EH (cell line): ENCODE measurements around the gene F2RL3.
"Not testable (repeated sequence)": the region's sequence is repeated elsewhere in the genome, so short reads cannot be mapped to it uniquely, and the experiment has no call there.

Source experiments
- DNase-seq: peaks from one replicate; pipeline ENCODE4 v3.0.0-alpha.2; 2015; ENCODE audit warnings: low read depth

Gene F2RL3

DNA sequence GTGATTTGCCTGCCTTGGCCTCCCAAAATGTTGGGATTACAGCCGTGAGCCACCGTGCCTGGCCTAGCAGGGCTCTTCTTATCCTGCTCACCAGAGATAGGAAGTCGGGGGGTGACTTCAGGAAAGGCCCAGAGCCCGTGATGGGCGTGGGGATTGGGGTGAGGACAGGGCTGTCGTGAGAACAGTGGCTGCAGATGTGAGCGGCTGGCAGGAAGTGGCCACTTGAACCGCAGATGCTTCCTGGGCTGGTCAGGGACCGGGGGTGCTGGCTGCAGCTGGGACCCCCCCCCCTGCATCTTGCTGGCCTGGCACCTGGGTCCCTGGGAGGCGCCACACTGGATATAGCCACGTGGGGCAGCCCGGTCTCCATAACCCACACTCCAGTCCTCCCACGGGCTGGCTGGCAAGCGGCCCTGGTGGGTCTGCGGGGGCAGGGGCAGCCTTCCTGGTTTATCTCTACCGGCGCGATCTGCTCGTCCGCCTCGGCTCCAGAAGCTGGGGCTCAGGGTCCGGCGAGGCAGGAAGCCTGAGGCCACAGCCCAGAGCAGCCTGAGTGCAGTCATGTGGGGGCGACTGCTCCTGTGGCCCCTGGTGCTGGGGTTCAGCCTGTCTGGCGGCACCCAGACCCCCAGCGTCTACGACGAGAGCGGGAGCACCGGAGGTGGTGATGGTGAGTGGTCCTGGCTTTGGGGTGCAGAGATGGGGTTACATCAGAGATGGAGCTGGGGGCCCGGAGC, at the start of gene F2RL3:
TSS of gene F2RL3 (plus strand) at position 371 of the 737 bp plus-strand sequence. CDS start at position 562, 191 bp downstream.
- peak; percentile 63 for DNase-seq

DNA sequence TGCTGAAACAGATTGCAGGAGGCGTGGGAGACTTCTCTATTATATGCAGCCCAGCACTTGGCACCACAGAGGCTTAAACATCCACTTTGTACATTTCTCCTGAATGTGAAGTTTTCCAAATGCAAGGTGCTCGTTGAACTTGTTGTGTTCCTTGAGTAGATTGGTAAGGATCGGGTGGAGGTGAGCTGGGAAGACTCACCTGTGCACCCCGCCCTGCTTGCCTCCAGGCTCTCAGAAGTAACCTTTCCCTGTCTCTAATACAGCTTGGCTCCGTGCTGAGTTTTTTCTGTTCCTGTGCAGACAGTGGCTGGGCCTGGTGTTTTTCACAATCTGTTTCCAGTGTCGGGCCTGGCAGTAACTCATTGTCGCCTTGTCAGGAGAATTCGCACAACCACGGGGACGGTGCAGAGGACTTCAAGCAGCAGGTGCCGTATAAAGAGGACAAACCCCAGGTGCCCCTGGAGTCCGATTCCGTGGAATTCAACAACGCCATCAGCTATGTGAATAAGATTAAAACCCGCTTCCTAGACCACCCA, 47.3 kb upstream of the F2RL3 start:
- DNase-seq = no peak

DNA sequence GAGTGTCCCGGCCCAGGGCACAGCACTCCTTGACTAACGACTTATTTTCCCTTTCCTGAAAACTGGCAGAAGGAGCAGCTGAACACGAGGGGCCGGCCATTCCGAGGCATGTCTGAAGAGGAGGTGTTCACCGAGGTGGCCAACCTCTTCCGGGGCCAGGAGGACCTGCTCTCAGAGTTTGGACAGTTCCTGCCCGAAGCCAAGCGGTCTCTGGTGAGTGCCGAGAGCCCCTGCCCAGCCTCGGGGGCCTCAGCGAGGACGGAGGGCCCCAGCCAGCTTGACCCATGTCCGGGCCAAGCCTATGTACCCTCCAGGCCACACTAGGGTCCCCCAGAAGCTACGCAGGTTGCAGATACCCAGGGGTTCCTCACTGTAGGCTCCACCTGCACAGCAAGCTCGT, 41.9 kb upstream of the F2RL3 start:
- DNase-seq = no peak

DNA sequence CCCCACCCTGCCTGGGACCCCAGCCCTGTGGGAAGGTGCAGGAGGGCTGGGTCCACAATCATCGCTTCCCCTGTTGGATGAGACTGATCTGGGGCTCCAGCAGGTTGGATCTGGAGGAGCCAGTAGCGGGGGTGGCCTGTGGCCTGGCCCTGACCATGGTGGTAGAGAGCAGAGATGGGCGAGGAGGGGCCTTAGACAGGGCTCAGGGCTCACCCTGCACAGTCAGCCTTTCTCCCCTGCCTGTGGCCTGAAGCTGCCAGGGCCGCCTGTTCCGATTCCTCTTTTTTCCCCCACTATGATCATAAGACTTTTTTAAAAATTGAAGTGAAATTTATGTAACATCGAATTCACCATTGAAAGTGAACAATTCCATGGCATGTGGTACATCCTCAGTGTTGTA, 41.4 kb upstream of the F2RL3 start:
- DNase-seq = no peak

DNA sequence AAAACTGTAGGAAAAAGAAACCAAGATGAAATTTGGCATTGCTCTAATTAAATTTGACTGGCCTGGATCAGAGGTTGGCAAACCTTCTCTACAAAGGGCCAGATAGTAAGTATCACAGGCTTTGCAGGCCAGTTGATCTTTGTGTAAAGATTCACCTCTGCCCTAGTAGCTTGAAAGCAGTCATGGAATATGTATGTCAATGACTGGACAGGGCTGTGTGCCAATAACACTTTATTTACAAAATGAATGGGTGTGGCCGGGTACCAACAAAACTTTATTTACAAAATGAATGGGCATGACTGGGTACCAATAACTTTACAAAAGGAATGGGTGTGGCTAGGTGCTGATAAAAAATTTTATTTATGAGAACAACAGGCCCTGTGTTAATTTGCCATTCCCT, 39.6 kb upstream of the F2RL3 start:
- DNase-seq = peak; percentile 40

DNA sequence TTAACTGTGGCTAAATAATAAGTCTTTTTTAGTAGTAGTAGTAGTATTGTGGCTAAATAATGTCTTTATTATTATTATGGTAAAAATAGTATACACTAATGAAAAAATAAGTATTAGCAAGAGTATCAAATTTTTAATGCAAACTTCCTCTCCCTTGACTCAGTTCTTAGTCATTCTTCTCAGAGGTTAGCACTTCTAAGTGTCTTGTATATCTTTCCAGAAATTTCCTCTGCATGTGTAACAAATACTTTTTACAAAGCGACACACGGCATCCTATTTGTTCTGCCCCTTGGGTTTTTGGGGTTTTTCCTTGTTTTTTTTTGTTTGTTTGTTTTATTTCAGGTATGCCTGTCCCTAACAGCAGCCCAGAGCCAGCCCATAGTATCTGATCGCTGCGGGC, 38.7 kb upstream of the F2RL3 start:
- peak; percentile 66 for DNase-seq

DNA sequence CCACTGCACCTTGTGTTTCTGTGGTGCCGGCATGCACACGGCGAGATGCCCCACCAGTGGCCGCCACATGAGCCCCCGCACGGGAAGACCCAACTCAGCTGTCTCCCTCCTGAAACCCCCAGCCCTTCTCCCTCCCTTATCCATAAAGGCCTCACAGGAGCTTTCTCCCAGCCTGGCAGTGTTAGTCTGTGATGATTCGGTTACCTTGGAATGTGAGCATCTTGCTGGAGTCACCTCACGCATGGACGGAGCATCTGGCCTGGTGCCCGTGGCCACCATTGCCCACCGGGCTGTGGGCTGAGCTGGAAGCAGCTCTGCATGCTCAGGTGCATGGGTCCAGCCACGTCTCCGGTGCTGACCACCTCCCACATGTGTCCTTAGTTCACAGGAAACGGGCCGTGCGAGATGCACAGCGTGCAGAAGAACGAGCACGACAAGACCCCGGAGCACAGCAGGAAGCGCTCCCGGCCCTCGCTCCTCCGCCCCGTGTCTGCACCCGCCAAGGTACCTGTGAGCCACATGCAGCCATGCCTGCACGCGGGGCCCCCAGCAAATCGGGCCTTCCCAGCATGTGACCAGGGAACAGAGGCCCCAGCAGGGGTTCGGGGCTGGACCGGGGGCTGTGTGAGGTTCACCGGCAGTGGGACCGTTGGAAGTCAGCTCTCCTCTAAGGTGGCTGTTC, 37.6 kb upstream of the F2RL3 start:
- DNase-seq = peak; percentile 72

DNA sequence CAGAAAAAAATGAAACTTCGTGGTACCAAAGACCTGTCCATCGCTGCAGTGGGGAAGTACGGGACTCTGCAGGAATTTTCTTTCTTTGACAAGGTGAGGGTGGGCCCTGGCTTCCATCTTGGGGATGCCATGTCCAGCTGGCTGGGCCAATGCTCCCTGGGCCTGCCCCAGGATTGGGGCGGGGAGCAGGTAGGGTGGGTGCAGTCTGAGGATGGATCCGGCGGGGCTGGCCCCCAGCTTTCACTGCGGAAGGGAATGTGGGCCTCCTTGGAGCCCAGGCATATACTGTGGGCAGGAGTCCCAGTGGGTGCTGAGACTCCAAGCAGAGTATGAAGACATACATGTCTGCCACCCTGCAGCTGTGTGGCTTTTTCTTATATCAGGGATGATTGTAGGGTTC, 35.7 kb upstream of the F2RL3 start:
- no peak for DNase-seq

DNA sequence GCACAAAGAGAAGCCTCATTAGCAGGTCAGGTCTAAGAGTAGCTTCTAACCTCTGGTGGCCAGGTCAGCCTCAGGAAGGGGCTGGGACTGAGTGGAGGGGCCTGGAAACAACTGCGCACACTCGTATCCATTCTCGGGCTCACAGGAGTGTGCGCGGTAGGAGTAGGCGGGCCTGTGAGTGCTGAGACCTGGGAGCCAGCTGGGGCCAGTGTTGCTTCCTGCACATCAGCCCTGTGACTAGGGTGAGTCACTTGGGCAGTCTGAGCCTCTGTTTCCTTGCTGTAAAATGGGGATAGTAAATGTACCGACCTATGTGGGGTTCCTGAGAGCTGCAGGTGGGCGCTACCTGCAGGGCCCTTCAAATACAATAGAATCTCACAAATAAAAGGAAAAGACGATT, 32.7 kb upstream of the F2RL3 start:
- DNase-seq = no peak

DNA sequence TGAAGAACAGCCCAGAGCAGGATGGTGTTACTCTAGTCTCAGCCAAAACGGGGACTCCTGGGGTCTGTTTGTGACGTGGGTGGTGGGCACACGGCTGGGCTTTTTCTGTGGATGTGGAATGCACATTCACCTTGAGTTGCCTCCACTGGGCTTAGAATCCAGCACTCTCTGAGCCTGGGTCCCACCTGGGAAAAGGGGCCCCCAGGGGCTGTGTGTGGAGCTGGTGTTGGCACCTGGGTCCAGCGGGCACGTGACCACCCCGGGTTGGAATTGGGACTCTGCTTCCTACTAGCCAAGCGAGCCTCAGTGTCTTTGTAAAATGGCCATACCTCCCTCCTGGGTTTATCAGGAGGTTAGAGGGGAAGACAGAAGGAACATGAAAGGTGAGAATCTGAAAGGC, 29.2 kb upstream of the F2RL3 start:
- DNase-seq = no peak

DNA sequence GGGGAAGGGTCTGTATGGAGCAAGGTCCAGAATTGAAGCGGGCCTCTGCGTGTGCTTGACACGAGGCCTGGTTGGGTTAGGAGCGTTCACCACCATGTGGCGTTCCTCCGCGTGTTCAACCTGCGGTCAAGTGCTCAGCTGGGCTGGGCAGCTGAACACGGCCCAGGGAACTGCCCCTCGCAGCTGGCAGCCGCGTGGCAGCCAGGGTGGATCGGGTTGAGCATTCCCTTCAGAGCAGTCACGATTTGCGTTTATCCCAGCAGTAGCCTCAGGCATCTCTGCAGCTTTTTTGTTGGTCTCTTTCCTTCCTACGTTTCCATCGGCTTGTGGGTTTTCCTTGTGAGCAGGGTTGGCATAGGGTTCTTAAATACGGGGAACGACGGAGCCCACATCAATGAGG, 28.7 kb upstream of the F2RL3 start:
- DNase-seq = peak; percentile 80

DNA sequence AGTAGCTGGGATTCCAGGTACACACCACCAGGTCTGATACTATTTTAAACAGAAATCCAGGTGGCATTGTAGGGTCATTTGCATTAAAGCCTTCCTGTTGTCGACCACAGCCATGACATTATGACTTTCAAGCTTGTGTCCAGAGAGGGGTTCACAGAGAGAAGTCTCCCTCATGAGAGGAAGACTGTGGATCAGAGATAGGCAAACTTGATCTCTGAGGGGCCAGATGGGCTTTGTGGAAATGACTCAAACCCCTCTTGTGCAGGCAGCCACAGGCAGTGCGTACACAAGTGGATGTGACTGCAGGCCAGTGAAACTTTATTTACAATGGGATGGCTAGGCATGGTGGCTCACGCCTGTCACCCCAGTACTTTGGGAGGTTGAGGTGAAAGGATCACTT, 27.8 kb upstream of the F2RL3 start:
- no peak for DNase-seq

DNA sequence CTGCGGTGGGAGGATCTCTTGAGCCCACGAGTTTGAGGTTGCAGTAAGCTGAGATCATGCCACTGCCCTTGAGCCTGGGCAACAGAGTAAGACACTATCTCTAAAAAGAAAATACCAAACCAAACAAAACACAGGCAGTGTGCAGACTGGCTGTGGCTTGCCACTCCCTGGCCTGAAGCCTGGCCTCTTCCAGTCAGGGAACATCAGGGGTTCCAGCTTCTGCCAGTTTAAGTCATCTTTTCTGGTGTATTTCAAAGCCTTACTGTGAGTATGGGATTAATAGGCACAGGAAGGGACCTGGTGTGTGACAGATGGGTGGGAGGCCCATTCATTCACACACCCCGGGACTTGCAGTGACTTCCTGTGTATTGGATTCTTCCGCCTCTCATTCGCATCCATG, 27.0 kb upstream of the F2RL3 start:
- peak; percentile 11 for DNase-seq

DNA sequence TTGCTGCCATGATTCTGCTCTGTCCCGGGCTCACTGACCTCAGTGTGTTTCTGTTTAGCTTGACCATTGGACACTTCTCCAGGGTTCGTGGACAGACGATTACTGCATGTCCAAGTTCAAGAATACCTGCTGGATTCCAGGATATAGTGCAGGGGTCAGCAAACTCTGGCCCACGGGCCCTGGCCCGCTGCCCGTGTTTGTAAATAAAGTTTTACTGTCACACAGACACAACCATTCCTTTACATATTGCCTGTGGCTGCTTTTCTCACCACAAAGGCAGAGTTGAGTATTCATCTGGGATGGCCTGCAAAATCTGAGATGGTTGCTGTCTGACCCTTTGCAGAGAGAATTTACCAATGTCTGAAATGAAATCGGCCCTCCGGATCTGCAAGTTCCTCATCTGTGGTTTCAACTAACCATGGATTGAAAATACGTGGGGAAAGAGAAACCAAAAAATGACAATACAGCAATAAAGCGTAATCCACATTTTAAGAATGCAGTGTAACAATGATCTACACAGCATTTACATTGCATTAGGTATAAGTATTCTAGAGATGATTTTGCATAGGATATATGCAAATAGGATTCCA, 25.9 kb upstream of the F2RL3 start:
- no peak for DNase-seq

DNA sequence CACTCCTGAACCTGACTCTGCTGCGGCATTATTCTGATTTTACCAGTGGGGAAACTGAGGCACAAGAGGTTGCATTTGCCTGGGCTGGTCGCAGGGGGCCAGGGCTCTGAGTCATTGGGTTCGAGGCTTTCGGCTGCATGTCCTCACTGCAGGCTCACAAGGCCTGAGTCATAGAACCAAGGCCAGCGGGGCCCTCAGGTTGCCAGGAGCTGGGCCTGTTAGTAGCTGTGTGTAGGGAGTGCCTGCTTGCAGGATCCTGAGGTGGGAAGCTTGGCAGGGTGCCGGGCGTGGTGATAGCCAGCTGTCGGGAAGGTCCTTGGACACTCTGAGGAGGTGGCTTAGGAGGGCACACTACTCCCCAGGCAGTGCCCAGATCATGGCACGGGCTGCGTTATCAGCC, 21.6 kb upstream of the F2RL3 start:
- DNase-seq = no peak

DNA sequence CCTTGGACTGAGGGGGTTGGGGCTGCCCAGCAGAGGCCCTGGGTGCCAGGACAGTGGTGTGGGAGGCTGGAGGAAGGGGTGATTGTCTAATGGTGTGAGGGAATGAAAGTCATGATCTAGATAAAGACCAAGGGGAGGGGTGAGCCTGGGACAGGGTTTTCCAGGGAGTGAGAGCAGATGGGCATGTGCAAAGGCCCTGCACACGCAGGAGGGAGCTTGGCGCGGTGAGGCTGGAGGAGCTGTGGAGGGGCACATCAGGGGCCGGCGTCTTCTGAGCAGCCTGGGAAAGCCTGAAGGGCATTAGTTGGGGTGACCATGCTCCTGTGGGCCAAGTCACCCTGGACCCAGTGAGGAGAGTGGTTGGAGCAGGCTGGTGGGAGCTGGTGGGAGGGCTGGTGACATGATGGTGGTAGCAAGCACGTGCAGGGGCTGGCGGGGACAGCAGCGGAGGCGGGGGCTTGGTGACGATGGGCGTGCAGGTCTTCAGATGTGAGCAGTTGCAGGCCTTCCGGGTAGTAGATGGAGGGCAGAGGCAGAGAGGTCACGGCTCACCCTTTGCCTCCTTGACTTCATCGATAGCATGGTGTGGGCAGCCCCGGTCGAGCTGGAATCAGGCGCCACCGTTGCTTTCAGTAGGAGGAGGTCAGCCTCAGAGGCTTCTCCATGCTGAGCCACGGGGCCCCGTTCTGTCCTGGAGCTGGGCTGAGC, 20.2 kb upstream of the F2RL3 start:
- DNase-seq = no peak

DNA sequence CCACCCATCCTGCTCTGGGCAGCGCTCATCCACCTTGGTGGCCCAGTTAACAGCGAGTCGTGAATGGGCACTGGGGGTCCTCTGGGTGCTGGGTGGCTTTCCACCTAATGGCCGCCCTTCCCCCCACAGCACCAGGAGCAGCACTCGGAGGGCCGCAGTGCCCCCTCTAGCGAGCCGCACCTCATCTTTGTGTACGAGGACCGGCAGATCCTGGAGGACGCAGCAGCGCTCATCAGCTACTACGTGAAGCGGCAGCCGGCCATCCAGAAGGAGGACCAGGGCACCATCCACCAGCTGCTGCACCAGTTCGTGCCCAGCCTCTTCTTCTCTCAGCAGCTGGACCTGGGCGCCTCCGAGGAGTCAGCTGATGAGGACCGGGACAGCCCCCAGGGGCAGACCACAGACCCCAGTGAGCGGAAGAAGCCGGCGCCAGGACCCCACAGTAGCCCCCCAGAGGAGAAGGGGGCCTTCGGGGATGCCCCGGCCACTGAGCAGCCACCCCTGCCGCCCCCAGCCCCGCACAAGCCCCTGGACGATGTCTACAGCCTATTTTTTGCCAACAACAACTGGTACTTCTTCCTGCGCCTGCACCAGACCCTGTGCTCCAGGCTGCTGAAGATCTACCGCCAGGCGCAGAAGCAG, 19.3 kb upstream of the F2RL3 start:
- no peak for DNase-seq

DNA sequence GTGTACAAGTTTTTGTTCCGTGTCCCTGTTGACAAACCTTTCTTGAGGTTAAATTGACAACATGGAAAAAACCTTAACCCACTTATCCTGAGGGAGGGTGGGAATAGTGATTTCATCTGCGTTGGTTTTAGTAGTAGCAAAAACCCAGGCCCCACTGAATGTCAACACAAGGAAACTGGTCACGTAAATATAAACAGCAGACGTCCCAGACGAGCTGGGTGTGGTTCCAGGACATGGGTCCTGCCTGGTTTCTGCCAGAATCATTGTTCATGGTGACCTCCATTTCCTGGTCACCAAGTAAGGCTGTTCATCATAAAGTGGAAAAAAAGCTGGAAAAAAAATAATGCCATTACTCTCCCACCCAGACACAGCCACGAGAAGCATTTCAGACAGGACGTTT, 16.9 kb upstream of the F2RL3 start:
- DNase-seq = no peak

DNA sequence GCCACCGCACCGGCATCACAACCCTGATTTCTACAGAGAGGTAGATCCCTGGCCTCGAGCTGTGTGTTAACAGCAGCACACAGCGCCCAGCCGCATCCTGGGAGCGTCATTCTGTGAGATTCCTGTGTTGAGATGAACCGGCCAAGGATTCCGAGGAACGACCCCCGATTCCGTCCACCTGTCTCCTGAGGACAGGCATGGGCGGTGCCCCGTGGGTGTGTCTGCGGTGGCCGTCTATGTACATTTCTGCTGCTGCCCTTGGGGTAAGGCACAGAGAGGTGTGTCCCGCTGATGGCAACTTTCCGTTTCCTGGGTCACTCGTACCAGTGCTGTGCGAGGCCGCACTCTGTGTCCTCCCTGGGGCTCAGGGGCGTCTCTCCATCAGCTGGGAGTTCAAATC, 16.1 kb upstream of the F2RL3 start:
- DNase-seq = no peak

DNA sequence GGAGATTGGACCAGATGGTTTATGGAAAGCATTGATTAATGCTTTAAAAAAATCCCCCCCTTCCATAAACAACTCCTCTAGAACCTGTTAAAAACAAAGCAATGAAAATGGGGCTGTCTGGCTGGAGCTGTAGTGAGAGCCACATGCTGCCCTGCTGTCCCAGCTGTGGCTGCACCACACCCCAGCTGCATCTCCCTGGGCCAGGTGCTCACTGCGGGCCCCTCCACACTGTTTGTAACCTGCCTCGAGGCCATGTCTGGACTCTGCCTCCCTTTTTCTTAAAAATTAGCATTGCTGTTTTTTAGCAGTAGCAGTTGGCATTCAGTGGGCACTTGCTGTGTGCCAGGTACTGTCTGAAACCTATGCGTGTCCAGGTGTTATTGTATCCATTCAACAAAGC, 15.2 kb upstream of the F2RL3 start:
- DNase-seq = no peak

DNA sequence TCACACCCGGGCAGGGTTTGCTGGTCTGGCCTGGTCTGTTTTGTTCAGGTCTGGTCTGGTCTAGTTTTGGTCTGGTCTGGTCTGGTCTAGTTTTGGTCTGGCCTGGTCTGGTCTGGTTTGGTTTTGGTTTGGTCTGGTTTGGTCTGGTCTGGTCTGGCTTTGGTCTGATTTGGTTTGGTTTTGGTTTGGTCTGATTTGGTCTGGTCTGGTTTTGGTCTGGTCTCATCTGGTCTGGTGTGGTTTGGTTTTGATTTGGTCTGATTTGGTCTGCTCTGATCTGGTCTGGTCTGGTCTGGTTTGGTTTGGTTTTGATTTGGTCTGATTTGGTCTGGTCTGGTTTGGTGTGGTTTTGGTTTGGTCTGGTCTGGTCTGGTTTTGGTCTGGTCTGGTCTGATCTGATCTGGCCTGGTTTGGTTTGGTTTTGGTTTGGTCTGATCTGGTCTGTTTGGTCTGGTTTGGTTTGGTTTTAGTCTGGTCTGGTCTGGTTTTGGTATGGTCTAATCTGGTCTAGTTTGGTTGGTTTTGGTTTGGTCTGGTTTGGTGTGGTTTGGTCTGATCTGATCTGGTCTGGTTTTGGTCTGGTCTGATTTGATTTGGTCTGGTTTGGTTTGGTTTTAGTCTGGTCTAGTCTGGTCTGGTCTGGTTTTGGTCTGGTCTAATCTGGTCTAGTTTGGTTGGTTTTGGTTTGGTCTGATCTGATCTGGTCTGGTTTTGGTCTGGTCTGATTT, 14.4 kb upstream of the F2RL3 start:
- no peak for DNase-seq

DNA sequence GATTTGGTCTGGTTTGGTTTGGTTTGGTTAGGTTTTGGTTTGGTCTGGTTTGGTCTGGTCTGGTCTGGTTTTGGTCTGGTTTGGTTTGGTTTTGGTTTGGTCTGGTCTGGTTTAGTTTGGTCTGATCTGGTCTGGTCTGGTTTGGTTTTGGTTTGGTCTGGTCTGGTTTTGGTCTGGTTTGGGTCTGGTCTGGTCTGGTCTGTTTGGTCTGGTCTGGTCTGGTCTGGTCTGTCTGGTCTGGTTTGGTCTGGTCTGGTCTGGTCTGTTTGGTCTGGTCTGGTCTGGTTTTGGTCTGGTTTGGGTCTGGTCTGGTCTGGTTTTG, 13.9 kb upstream of the F2RL3 start:
- not testable (repeated sequence) for DNase-seq
